GM23338 (cell line): Measurements from ENCODE around the gene PIAS4. TPM values are rescaled to one million over a fixed set of nuclear protein-coding genes. Genes with fewer than 3 reads are reported as not detected.

Source experiments
- ATAC-seq: fragments of 200-7000 bp; cut with Tn5 transposase; 3 replicates; pipeline ENCODE4 v1.9.1; 2020
- DNase-seq: peaks from one replicate; pipeline ENCODE4 v3.0.0-alpha.2; 2015; ENCODE audit warnings: low spot score
- H2AFZ ChIP-seq: fragments of 200-600 bp; sonication (generic); 2 replicates; pipeline ENCODE4 v1.8.0; 2016; ENCODE audit warnings: antibody characterized with exemption, mild to moderate bottlenecking, moderate library complexity
- H3F3A ChIP-seq: fragments of 200-600 bp; sonication (generic); replicated peaks from 2 replicates; pipeline ENCODE4 v1.8.0; 2017; ENCODE audit warnings: antibody characterized with exemption, mixed run types, low read depth
- H3K27ac ChIP-seq: fragments of 200-600 bp; sonication (generic); 2 replicates; pipeline ENCODE4 v1.6.1; 2016; ENCODE audit warnings: low read depth
- H3K27me3 ChIP-seq: fragments of 200-600 bp; sonication (generic); 2 replicates; pipeline ENCODE4 v1.8.0; 2016; ENCODE audit warnings: mild to moderate bottlenecking, mixed run types, moderate library complexity; ENCODE audit not compliant: insufficient read depth
- H3K36me3 ChIP-seq: fragments of 200-600 bp; sonication (generic); 2 replicates; pipeline ENCODE4 v1.8.0; 2016; ENCODE audit warnings: mild to moderate bottlenecking; ENCODE audit not compliant: insufficient read depth
- H3K4me1 ChIP-seq: fragments of 200-600 bp; sonication (generic); 2 replicates; pipeline ENCODE4 v1.8.0; 2016; ENCODE audit warnings: mild to moderate bottlenecking, moderate library complexity; ENCODE audit not compliant: insufficient read depth
- H3K4me2 ChIP-seq: fragments of 200-600 bp; sonication (generic); 2 replicates; pipeline ENCODE4 v1.7.1; 2017; ENCODE audit warnings: mixed run types
- H3K4me3 ChIP-seq: fragments of 200-600 bp; sonication (generic); 2 replicates; pipeline ENCODE4 v1.6.1; 2016; ENCODE audit warnings: mixed run types
- H3K79me2 ChIP-seq: fragments of 200-600 bp; sonication (generic); replicated peaks from 2 replicates; pipeline ENCODE4 v1.8.0; 2017; ENCODE audit warnings: mild to moderate bottlenecking; ENCODE audit not compliant: insufficient read depth
- H3K9me2 ChIP-seq: fragments of 200-600 bp; sonication (generic); 2 replicates; pipeline ENCODE4 v1.8.0; 2017; ENCODE audit not compliant: insufficient read depth
- H4K20me1 ChIP-seq: fragments of 200-600 bp; sonication (generic); replicated peaks from 2 replicates; pipeline ENCODE4 v1.8.0; 2017; ENCODE audit warnings: mild to moderate bottlenecking; ENCODE audit not compliant: insufficient read depth
- H3K27ac Mint-ChIP-seq: 2 replicates; pipeline ENCODE4 v1.8.0; 2020; ENCODE audit warnings: inconsistent platforms, mild to moderate bottlenecking, moderate library complexity, mixed read lengths
- H3K27me3 Mint-ChIP-seq: 3 replicates; pipeline ENCODE4 v1.8.0; 2022; ENCODE audit warnings: low read depth, mild to moderate bottlenecking, moderate library complexity, mixed read lengths, inconsistent platforms; ENCODE audit not compliant: insufficient read depth, poor library complexity
- H3K36me3 Mint-ChIP-seq: 3 replicates; pipeline ENCODE4 v1.8.0; 2021; ENCODE audit warnings: low read depth, mild to moderate bottlenecking, inconsistent platforms, moderate library complexity, mixed read lengths
- H3K4me1 Mint-ChIP-seq: 3 replicates; pipeline ENCODE4 v1.8.0; 2020; ENCODE audit warnings: mild to moderate bottlenecking, inconsistent platforms, mixed read lengths
- H3K4me3 Mint-ChIP-seq: 3 replicates; pipeline ENCODE4 v1.8.0; 2021; ENCODE audit warnings: moderate library complexity, mild to moderate bottlenecking, inconsistent platforms, mixed read lengths
- H3K9me3 Mint-ChIP-seq: 3 replicates; pipeline ENCODE4 v1.8.0; 2020; ENCODE audit warnings: moderate library complexity, mild to moderate bottlenecking, inconsistent platforms, mixed read lengths
- CREB1 ChIP-seq: fragments of 250-450 bp; sonication (Bioruptor Pico); IDR thresholded peaks from 2 replicates; pipeline ENCODE4 v1.5.0; 2020; ENCODE audit warnings: low read depth, mild to moderate bottlenecking, moderate library complexity
- ETS1 ChIP-seq: IDR thresholded peaks from 2 replicates; pipeline ENCODE4 v1.6.1; 2016; ENCODE audit warnings: antibody characterized with exemption
- EZH2 ChIP-seq: fragments of 200-600 bp; sonication (generic); IDR thresholded peaks from one replicate; pipeline ENCODE4 v1.8.0; 2017; ENCODE audit warnings: antibody characterized with exemption, mild to moderate bottlenecking, low read depth; ENCODE audit not compliant: unreplicated experiment
- EZH2phosphoT487 ChIP-seq: fragments of 200-600 bp; sonication (generic); IDR thresholded peaks from one replicate; pipeline ENCODE4 v1.8.1; 2018; ENCODE audit warnings: antibody characterized with exemption; ENCODE audit not compliant: unreplicated experiment
- JUNB ChIP-seq: IDR thresholded peaks from one replicate; pipeline ENCODE4 v1.6.1; 2016; ENCODE audit warnings: antibody characterized with exemption; ENCODE audit not compliant: unreplicated experiment
- NANOG ChIP-seq: IDR thresholded peaks from 2 replicates; pipeline ENCODE4 v1.6.1; 2016; ENCODE audit warnings: antibody characterized with exemption, borderline replicate concordance
- POLR2AphosphoS5 ChIP-seq: IDR thresholded peaks from 2 replicates; pipeline ENCODE4 v1.6.1; 2016; ENCODE audit warnings: antibody characterized with exemption, low read depth
- REST ChIP-seq: IDR thresholded peaks from one replicate; pipeline ENCODE4 v1.6.1; 2018; ENCODE audit warnings: antibody characterized with exemption; ENCODE audit not compliant: unreplicated experiment
- STAT1 ChIP-seq: IDR thresholded peaks from one replicate; pipeline ENCODE4 v1.6.1; 2016; ENCODE audit warnings: antibody characterized with exemption; ENCODE audit not compliant: unreplicated experiment
- ZNF114 ChIP-seq: fragments of 250-450 bp; sonication (Bioruptor Pico); IDR thresholded peaks from 2 replicates; pipeline ENCODE4 v1.5.0; 2020; ENCODE audit warnings: mild to moderate bottlenecking, moderate library complexity
- polyA plus RNA-seq: library from polyadenylated mRNA; unstranded; fragments of >200 nt; fragmentation: Nextera tagmentation; extraction: Ambion mirVana; gene quantifications from 2 replicates; pipeline ENCODE4 v1.2.1, GENCODE V29; 2016
- total RNA-seq: library from RNA; depleted of rRNA; stranded (reverse); fragments of >200 nt; shearing (Covaris generic); gene quantifications from 2 replicates; pipeline ENCODE4 v1.2.3, GENCODE V29; 2014
- TF ChIP-seq, protein P1 (sequence below): fragments of 250-450 bp; sonication (Bioruptor Pico); IDR thresholded peaks from 2 replicates; pipeline ENCODE4 v1.5.0; 2020; ENCODE audit warnings: mild to moderate bottlenecking, moderate library complexity
- TF ChIP-seq, protein P2 (sequence below), 2 experiments: fragments of 200-600 bp in 1 of 2; sonication (generic) in 1 of 2; conservative IDR thresholded peaks; 2 replicates each; pipeline versions ENCODE4 v1.5.1 to v1.6.1; 2016 to 2017; ENCODE audit warnings: antibody characterized with exemption in 2 of 2, low read depth in 2 of 2, mild to moderate bottlenecking in 2 of 2, moderate library complexity in 1 of 2

PIAS4 gene
- total and polyA plus RNA-seq, 2 experiments from 2014 or later = 17.0 to 48.4 TPM

- Histone ChIP-seq H3K79me2 (peaks cover 74% of the 10 kb centered on the region), H3K4me1 (0 out of 2 replicates have a peak, but pooled peaks cover under 1% of the 10 kb centered on the region), H3K9me2 (no peaks in the 10 kb centered on the region), H3K4me3 (no peak overlapping the region), H4K20me1 (peaks cover 45% of the 10 kb centered on the region), H3F3A (peaks cover 34% of the 10 kb centered on the region), H3K27me3 (no peaks in the 10 kb centered on the region), H3K27ac (no peak overlapping the region), H3K4me2 (no peak overlapping the region), H2AFZ (no peak overlapping the region), H3K36me3 (no peaks in the 10 kb centered on the region)
- peaks cover 19% of the 10 kb centered on the region for H3K27me3 Mint-ChIP-seq
- ATAC-seq = no peak
- H3K4me3 Mint-ChIP-seq = no peak overlapping the region
- H3K27ac Mint-ChIP-seq = no peak overlapping the region
- H3K9me3 Mint-ChIP-seq = no peaks in the 10 kb centered on the region; the same call in 1 of the 3 replicates
- peaks cover 10% of the 10 kb centered on the region for H3K4me1 Mint-ChIP-seq
- peaks cover 41% of the 10 kb centered on the region for H3K36me3 Mint-ChIP-seq
- no peak for DNase-seq
- TF ChIP-seq, protein P1, sequence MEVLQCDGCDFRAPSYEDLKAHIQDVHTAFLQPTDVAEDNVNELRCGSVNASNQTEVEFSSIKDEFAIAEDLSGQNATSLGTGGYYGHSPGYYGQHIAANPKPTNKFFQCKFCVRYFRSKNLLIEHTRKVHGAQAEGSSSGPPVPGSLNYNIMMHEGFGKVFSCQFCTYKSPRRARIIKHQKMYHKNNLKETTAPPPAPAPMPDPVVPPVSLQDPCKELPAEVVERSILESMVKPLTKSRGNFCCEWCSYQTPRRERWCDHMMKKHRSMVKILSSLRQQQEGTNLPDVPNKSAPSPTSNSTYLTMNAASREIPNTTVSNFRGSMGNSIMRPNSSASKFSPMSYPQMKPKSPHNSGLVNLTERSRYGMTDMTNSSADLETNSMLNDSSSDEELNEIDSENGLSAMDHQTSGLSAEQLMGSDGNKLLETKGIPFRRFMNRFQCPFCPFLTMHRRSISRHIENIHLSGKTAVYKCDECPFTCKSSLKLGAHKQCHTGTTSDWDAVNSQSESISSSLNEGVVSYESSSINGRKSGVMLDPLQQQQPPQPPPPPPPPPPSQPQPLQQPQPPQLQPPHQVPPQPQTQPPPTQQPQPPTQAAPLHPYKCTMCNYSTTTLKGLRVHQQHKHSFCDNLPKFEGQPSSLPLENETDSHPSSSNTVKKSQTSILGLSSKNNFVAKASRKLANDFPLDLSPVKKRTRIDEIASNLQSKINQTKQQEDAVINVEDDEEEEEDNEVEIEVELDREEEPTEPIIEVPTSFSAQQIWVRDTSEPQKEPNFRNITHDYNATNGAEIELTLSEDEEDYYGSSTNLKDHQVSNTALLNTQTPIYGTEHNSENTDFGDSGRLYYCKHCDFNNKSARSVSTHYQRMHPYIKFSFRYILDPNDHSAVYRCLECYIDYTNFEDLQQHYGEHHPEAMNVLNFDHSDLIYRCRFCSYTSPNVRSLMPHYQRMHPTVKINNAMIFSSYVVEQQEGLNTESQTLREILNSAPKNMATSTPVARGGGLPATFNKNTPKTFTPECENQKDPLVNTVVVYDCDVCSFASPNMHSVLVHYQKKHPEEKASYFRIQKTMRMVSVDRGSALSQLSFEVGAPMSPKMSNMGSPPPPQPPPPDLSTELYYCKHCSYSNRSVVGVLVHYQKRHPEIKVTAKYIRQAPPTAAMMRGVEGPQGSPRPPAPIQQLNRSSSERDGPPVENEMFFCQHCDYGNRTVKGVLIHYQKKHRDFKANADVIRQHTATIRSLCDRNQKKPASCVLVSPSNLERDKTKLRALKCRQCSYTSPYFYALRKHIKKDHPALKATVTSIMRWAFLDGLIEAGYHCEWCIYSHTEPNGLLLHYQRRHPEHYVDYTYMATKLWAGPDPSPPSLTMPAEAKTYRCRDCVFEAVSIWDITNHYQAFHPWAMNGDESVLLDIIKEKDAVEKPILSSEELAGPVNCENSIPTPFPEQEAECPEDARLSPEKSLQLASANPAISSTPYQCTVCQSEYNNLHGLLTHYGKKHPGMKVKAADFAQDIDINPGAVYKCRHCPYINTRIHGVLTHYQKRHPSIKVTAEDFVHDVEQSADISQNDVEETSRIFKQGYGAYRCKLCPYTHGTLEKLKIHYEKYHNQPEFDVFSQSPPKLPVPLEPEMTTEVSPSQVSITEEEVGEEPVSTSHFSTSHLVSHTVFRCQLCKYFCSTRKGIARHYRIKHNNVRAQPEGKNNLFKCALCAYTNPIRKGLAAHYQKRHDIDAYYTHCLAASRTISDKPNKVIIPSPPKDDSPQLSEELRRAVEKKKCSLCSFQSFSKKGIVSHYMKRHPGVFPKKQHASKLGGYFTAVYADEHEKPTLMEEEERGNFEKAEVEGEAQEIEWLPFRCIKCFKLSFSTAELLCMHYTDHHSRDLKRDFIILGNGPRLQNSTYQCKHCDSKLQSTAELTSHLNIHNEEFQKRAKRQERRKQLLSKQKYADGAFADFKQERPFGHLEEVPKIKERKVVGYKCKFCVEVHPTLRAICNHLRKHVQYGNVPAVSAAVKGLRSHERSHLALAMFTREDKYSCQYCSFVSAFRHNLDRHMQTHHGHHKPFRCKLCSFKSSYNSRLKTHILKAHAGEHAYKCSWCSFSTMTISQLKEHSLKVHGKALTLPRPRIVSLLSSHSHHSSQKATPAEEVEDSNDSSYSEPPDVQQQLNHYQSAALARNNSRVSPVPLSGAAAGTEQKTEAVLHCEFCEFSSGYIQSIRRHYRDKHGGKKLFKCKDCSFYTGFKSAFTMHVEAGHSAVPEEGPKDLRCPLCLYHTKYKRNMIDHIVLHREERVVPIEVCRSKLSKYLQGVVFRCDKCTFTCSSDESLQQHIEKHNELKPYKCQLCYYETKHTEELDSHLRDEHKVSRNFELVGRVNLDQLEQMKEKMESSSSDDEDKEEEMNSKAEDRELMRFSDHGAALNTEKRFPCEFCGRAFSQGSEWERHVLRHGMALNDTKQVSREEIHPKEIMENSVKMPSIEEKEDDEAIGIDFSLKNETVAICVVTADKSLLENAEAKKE (CRISPR knock-in tag) = no peak
- TF ChIP-seq NANOG (no peak), ETS1 (no peak), POLR2AphosphoS5 (no peak), STAT1 (no peak), EZH2 (no peak), JUNB (no peak), CREB1 (no peak), ZNF114 (CRISPR knock-in tag) (no peak), REST (no peak), EZH2phosphoT487 (no peak)
- TF ChIP-seq, protein P2, sequence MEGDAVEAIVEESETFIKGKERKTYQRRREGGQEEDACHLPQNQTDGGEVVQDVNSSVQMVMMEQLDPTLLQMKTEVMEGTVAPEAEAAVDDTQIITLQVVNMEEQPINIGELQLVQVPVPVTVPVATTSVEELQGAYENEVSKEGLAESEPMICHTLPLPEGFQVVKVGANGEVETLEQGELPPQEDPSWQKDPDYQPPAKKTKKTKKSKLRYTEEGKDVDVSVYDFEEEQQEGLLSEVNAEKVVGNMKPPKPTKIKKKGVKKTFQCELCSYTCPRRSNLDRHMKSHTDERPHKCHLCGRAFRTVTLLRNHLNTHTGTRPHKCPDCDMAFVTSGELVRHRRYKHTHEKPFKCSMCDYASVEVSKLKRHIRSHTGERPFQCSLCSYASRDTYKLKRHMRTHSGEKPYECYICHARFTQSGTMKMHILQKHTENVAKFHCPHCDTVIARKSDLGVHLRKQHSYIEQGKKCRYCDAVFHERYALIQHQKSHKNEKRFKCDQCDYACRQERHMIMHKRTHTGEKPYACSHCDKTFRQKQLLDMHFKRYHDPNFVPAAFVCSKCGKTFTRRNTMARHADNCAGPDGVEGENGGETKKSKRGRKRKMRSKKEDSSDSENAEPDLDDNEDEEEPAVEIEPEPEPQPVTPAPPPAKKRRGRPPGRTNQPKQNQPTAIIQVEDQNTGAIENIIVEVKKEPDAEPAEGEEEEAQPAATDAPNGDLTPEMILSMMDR (conservative IDR thresholded peaks at IDR 0.05; ENCODE audit: low read depth in 2 of 2) = no peak
Observed at GRCh38 chr19:4055209-4055552, 47.6 kb downstream of the PIAS4 start.
